GM21737 (cell line): ENCODE data around the gene ZMIZ1.
"Not testable (repeated sequence)": the region's sequence is repeated elsewhere in the genome, so short reads cannot be mapped to it uniquely, and the experiment has no call there.

Experiments
- ATAC-seq: cut with Tn5 transposase; IDR thresholded peaks from one replicate; pipeline ENCODE4 v1.9.1; 2021; ENCODE audit warnings: mild to moderate bottlenecking, moderate library complexity; ENCODE audit not compliant: unreplicated experiment

ZMIZ1 gene

DNA sequence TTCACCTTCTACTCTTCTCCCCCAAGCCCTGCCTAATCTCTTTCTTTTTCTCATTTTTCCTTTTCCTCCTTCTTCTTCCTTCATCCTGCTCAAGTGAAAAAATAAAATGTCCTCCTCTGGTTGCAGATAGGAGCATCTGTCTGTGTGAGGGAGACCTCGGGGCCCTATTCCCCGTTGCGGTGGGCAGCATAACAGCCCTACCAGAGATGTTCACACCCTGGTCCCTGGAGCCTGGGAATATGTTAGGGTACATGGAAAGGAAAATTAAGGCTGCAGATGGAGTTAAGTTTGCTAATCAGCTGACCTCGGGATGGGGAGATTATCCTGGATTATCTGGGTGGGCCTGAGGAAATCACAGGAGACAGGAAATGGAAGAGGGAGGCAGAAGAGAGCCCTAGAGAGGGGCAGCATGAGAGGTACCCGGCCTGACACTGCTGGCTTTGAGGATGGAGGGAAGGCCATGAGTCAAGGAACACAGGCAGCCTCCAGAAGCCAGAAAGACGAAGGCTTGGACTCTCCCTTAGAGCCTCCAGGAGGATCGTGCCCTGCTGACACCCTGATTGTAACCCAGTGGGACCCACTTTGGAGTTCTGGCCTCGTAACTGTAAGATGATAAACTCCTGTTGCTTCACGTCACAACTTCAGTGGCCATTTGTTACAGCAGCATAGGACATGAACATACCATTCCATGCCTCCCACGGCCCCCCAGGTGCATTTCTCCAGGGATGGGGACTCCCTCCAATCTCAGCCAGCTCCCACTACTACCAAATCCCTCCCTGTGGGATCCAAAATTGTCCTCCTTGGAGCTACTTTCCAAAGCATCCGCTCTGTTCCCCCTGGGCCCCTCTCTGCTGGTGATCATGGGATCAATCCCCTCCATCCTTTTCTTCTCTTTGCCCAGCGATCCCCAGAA is 39.0 kb upstream of the ZMIZ1 start:
- ATAC-seq: no peak

DNA sequence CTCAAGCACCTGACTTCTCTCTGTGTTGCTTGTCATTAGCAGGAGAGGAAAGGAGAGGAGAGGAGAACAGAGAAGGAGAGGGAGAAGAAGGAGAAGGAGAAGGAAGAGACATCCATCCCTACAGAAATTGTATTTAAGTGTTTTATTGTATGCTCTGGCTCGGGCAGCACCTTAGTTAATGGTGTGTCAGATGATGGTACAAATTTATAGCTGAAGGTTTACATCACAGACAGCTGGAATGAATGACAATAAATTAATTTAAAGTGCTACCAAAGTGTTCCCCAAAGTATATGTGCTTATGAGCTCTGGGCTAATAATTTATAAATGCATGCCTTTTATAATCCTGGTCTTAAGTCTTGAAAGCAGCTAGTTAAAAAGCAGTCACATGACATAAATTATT is 38.1 kb upstream of the ZMIZ1 start:
- no peak for ATAC-seq

DNA sequence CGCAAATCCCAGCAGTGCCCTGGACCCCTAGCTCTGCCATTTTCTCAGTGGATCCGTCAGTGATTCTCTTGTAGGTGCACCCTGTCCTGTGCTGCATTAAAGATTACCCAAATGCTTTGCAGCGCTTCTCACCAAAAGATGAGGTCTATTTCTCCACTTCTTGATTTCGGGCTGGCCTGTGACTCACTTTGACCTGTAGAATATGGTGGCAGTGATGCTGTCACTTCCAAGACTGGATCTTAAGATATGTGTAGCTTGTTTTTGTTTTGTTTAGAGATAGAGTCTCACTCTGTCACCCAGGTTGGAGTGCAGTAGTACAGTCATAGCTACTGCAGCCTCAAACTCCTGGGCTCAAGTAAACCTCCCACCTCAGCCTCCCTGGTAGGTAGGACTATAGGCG is 37.0 kb upstream of the ZMIZ1 start:
- ATAC-seq: no peak

DNA sequence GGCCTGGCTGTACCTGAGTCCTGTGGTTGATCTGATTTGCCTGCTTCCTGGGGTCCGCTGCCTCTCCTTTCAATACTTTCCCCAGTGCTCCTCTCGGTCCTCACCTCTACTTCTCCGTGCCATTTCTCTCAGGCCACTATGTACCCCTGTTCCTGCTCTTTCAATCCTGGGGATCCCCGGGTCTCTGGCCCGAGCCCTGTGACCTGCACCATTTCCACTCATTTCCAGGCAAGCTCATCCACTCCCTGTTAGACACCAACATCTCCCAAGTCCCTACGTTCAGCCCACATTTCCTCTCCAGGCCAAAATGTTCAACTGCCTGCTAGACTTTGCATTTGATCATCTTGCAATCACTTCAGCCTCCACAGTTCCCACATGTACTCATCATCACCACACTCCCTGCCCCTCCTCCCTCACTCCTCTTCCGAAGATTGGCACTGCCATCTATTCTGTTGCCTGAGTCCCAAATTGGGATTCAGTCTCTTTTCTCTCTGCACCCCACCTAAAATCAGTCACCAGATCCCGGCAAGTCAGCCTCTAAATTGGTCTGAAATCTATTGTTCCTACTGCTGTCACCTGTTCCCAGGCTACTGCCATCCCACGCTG is 34.4 kb upstream of the ZMIZ1 start:
- no peak for ATAC-seq

DNA sequence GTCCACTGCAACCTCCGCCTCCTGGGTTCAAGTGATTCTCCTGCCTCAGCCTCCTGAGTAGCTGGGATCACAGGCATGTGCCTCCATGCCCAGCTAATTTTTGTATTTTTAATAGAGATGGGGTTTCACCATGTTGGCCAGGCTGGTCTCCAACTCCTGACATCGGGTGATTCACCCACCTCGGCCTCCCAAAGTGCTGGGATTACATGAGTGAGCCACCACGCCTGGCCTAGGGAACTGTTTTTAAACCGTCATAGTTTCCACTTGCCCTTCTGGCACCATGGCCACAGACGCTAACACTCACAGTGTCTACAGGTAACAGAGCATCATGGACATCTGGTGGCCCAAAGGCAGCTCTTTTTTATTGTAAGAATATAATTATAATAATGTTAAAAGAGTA is 32.4 kb upstream of the ZMIZ1 start:
- not testable (repeated sequence) for ATAC-seq

DNA sequence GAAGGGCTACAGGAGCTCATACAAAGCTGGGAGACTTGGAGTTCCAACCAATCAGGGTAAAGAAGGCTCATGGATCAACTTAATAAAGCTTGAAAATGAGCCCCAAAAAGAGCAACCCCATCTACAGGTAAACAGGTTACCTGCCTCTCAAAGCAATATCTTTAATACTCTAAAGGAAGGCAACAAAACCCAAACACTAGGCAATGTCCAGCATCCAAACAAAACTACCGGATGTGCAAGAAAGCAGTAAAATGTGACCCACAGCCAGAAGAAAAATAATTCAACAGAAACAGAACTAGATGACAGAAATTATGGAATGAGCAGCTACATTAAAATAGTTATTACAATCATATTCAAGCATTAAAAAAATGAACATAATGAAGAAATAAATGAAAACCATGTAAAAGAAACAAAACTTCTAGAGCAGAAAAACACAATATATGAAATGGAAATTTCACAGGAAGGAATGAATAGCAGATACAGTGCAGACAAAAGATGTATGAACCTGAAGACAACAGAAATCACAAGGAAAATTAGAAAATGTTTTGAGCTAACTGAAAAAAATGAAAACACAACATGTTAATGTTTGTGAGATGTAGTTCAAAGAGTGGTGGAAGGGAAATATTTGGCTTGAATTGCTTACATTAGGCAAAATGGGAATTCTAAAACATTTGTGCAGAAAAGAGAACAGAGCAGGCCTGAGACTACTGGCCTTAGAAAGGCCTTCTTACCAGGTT is 30.5 kb upstream of the ZMIZ1 start:
- no peak for ATAC-seq

DNA sequence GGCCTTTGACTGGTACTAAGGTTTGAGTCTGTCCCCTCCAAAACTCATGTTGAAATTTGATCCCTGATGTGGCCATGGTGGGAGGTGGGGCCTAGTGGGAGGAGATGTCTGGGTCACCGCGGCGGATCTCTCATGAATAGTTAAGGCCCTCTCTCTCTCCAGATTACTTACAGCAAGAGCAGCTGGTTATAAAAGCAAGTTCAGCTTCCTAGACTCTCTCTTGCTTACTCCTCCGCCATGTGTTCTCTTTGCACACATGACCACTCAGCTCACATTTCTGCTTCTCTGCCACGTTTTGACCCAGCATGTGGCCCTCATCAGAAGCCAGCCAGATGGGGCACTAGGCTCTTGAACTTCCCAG is 29.9 kb upstream of the ZMIZ1 start:
- no peak for ATAC-seq

DNA sequence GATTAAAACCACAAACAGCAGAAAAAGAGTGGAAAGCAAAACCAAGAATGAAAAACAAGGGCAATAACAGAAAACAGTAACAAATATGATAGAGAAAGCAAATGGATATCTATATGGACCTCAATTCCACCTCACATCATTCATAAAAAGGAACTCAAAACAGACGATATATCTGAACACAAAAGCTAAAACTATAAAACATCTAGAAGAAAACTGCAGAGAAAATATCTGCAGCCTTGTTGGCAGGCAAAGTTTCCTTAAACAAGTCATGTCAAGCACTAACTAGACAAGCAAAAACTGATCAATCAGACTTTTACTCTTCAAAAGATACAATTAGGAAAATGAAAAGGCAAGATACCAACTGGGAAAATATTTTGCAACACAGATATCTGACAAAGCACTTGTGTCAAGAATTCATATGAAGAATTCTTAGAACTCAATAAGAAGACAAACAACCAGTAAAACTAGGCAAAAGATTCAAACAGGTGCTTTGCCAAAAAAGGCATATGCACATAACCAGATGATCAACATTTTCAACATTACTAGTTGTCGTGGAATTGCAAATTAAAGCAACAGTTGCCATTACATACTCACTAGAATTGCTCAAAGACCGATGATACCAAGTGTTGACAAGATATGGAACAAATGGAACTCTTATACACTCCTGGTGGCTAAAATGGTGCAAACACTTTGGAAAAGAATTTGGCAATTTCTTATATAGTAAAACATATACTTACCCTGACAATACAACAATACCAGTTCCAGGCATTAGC is 25.9 kb upstream of the ZMIZ1 start:
- no peak for ATAC-seq

DNA sequence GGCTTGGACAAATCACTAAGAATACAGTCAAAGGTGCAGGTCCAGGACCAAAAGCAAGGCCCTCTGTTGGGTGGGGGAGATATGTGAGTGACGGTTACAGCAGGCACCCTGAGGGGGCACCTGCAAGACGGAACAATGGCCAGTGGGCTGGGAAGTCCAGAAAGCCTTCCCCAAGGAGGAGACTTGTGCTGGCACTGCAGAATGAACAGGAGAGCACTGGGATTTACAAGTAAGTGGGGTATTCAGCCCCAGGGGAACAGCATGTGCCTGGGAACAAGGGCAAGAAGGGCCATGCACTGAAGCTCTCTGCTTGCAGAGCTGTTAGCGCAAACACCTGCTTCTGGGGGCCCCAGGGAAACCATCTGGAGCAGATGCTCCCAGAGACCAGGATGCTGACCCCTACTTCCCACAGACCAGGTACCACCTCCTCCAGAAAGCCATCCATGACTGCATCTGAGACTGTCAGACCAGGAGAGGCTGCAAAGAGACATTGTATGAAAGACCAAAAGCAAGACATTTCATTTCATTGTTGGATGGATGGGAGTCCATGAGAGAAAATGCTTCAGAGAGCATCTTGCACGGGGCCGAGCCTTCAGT is 24.6 kb upstream of the ZMIZ1 start:
- ATAC-seq: no peak

DNA sequence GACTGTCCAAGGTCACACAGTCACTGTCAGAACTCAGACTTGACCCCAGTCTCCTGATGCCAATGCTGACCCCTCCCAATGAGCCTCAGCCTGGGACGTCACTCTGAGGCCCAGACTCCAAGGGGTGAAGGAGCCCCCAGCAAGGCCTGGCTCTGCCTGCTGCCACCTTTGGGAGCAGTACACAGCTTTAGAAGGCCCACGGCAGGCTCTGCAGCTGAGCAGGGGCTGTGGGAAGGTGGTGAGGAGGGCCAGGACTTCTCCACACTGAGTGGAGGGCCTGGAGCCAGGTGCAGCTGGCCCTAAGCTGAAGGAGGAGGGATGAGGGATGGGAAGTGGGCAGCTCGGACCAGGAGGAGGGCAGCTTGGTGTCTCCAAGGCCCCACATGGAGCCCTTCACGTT is 23.9 kb upstream of the ZMIZ1 start:
- no peak for ATAC-seq

DNA sequence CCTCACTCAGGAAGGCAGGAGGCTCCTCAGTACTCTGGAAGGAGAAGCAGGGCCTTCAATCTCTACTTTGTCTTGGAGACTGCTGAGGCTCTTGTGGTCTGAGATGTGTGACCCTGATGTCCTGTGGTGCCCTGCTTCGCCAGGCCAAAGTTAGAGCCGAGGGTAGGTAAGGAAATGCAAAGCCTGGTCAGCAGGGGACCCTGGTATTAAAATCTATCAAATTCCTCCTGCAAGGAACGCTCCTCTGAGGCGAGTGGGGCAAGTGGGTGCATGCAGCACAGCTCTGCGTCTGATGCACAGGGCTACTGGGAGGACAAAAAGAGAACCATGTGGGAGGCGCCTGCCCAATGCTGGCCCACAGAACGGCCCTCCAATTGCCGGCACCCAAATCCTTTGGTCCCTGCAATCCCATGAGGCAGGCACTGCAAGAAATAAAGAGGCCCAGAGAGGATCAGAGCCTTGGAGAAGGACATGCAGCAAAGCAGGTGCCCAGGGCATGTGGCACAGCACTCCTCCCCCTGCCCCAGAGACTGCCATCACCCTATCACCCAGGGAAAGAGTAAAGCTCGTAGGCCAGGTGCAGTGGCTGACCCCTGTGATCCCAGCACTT is 23.1 kb upstream of the ZMIZ1 start:
- ATAC-seq: no peak

DNA sequence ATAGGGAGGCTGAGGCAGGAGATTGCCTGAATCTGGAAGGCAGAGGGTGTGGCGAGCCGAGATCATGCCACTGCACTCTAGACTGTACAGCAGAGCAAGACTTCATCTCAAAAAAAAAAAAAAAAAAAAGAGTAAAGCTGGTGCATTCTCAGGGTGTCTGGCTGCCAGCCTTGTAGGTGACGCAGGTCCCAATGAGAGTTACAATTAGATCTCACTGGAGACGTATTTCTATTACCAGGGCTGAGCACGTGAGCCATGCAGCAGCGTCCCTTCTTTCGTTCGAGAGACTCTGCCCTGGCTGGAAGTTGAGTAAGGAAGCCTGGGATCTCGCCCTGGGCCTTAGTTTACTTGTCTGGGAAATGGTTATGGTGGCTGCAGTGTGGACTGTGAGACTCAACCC is 22.4 kb upstream of the ZMIZ1 start:
- no peak for ATAC-seq

DNA sequence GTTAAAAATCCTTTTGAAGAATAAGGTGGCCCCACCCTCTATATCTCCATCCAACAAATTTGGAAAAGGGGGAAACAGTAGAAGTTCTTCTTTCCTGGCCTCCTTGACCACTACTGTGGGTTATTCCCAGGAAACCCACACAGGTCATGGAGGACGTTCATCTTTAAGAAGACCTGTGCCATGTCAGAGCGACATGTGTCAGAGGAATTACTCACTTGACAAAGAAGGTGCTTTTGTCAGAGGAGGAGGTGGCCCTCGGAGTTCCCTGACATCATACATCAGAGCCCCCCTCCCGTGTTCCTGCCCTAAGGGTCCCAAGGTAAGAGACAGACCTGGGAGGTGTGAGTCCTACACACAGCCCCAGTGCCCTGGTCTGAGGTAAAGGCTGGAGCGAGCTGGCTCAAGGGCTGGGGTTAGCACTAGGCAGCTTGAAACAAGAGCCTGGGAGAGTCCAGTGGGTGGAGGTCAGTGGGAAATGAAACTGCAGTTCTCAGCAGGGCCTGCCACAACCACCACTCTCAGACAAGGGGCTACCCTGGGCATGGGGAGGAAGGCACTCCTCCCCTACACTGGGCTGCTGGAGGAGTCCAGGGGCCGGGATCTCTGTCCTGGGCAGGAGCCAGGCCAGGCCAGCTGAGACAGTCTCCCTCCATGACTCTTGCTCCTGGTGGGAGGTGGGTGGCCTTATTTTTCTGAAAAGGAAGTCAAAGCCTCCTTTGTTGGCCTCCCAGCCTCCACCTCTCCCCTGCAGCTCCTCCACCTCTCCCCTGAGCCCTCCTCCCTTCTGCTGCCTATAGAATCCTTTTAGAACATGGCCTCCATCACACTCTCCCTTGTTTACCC is 21.8 kb upstream of the ZMIZ1 start:
- no peak for ATAC-seq

DNA sequence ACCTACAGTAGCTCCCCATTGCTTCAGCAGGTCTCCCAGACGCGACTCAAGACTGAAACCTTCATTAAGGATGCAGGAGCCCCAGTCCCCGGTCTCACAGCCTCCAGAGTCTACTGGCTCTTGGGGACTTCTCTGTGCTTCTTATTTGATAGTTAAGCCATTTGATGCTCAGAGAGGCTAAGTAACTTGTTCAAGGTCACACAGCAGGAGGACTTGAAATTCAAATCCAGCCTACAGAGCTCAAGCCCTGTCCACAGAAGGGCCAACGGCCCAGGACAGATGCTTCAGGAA is 21.2 kb upstream of the ZMIZ1 start:
- ATAC-seq: no peak

DNA sequence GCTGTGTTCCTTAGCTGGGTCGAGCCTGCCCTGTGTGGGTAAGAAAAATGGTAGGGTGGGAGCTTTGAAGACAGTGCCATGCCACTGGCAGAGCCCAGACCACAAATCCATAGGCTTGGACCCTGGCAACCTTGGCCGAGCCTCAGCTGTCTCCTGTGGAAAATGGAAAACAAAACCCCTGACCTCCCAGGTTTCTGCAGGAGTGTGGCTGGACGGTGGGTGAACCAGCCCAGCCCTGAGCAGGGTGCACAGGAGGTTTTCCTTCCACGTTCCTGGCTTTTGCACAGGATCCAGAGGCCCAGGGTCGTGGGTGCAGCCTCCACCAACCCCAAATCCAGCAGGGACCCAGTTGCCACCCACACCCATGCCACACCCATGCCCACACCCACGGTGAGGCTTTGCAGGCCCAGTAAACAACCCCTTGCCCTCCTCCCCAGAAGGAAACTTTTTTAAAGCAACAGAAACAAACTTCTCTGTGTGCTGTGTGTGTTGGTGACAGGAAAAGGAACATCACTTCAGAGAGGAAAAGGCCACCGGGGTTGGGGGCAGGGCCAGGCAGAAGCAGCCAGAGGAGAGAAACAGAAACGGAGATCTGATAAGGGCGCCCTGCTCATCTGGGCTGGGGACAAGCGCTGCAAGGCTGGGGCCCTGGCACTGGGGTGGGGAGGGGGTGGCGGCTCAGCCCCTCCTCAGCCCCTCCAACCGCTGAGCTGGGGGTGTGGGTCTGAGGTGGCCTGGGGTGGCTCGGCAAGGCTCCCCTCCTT is 20.7 kb upstream of the ZMIZ1 start:
- peak; percentile 50 for ATAC-seq

DNA sequence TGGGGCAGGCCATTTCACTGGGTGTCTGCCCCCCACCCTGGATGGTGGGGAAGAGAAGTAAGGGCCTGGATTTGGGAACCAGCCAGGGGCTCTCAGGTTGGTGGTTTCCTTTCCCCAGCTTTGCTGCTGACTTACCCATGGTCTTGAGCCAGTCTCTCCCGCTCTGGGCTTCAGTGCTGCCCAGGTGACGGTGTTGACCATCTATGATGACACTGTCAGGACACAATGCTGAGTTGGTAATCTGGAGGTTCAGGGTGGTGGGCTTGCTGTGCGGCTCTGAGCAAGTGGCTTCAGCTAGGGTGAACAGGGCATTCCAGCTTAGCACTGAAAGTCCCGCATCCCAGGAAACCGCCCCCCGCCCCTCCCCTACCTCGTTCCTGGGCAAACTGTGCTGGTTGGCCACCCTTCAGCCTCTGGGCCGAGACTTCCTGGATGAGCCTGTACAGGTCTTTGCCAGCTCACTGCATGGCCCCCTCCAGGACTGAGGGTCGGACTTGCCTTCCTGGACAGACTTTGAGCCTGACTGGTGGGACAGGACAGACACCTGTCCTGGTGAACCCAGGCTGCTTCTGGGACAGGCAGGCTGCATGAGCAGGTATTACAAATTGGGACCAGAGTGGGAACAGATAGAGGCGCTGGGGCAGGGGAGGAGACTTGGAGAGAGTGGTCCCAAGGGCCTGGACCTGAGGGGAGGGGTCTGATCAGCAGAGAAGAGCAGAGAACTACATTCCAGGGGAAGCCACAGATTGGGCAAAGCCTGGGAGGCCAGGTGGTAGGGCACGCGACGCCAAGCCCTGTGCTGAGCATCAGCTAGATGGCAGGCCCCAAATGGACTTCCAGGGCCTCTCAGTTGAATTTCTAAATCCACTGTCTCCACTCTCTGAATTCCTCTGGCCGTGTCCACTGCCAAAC is 19.9 kb upstream of the ZMIZ1 start:
- ATAC-seq: no peak

DNA sequence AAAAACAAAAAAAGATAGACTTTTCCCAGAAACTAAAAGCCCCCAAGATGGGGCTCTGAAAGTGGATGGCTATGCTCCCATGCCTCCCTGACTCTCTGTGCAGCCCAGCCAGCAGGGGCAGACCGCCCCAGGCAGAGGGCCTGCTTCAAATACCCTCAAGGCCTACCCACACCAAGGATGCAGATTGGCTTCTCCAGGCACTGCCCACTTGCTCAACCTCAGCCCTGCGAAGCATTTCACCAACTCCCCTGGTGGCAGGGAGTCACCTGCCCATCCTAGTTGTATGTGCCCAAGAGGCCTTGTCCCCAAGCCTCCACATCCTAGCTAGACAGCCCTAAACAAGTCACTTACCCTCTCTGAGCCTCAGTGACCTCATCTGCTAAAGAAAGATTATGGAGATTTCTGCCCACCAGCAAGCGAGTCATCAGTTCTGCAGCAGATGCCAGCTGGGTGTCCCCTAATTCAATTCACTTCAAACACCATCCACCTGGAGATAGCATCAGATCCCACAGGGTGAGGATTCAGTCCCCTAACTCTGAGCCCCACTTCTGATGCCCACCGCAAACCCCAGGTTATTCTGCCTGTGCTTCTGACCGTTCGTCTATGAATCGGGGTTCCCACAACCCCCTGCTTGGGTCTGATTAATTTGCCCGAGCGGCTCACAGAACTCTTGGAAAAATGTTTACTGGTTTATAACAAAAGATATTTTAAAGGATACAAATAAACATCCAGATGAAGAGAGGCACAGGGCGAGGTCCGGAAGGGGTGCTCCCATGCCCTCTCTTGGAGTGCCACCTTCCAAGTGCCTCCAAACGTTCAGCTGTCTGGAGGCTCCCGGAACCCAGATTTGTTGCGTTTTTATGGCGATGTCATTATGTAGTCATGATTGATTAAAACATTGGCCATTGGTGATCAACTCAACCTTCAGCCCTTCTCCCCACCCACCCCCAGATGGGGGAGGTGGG is 18.6 kb upstream of the ZMIZ1 start:
- ATAC-seq: no peak
